Measurements from ENCODE around the gene AK3. TPM values are rescaled to one million over a fixed set of nuclear protein-coding genes. Genes with fewer than 3 reads are reported as not detected.

The AK3 gene
- total and polyA plus RNA-seq, 2 of the 8 experiments (the other 6 are each of a cell fraction or from before 2014, with no cell fraction given), result 8.9 to 30.0 TPM

GRCh38 chr9:4769321-4770080 lies 28.5 kb upstream of the AK3 start (continued):
- TF ChIP-seq CBX5 (IDR thresholded peaks at IDR 0.05; ENCODE audit: low read depth, low read length) (no peak), USF2 (IDR thresholded peaks at IDR 0.05; ENCODE audit: low read length) (no peak), NANOG (IDR thresholded peaks at IDR 0.05; ENCODE audit: insufficient read depth, low read depth, low read length, poor library complexity, severe bottlenecking) (no peak), CTCF (IDR thresholded peaks at IDR 0.05; ENCODE audit: control extremely low read depth in 1 of 3, insufficient read depth in 1 of 3, low read depth in 1 of 3, low read length in 3 of 3) (no peak), KDM4A (IDR thresholded peaks at IDR 0.05; ENCODE audit: low read depth, low read length, severe bottlenecking) (no peak), JUND (IDR thresholded peaks at IDR 0.05; ENCODE audit: low read length) (no peak)

Data from H1 (cell line).